22Rv1 (cell line): ENCODE data around the gene CDH15.

ENCODE experiments used
- H3K27ac ChIP-seq: fragments of 450-650 bp; 2 replicates; pipeline ENCODE4 v1.5.1; 2017
- CTCF ChIP-seq: fragments of 450-650 bp; IDR thresholded peaks from 2 replicates; pipeline ENCODE4 v1.5.1; 2017; ENCODE audit warnings: mild to moderate bottlenecking
- ZFX ChIP-seq: fragments of 450-650 bp; IDR thresholded peaks from 2 replicates; pipeline ENCODE4 v1.6.1; 2017; ENCODE audit warnings: antibody characterized with exemption, borderline replicate concordance

CDH15 gene

GRCh38 chr16:89210904-89211515, 39.5 kb downstream of the CDH15 start:
- no peak for TF ChIP-seq CTCF
- no peak for TF ChIP-seq ZFX
- H3K27ac ChIP-seq: no peak overlapping the region

- H3K27ac ChIP-seq: peak overlapping the region; percentile 83
- TF ChIP-seq CTCF (peak; percentile 87), ZFX (no peak)
Measured at GRCh38 chr16:89216315-89217137, 45.0 kb downstream of the CDH15 start.

- TF ChIP-seq ZFX: no peak
- TF ChIP-seq CTCF: no peak
- peak overlapping the region; percentile 83 for H3K27ac ChIP-seq
Measured at GRCh38 chr16:89217138-89217387, 45.5 kb downstream of the CDH15 start.

- TF ChIP-seq ZFX: no peak
- TF ChIP-seq CTCF: no peak
- H3K27ac ChIP-seq: peak within 1 kb of the TSS; percentile 83
Measured at GRCh38 chr16:89217388-89218191, 46.0 kb downstream of the CDH15 start, which contains the start of gene ZNF778. ZNF778 (plus strand) TSS chr16:89217703; CDS start chr16:89221128, 3,425 bp downstream.

GRCh38 chr16:89219365-89219764, 47.8 kb downstream of the CDH15 start:
- H3K27ac ChIP-seq: no peak overlapping the region
- TF ChIP-seq ZFX: no peak

GRCh38 chr16:89221604-89222003, 50.1 kb downstream of the CDH15 start:
- H3K27ac ChIP-seq: no peak overlapping the region
- TF ChIP-seq CTCF (no peak), ZFX (no peak)

GRCh38 chr16:89222931-89223330, 51.4 kb downstream of the CDH15 start:
- no peak overlapping the region for H3K27ac ChIP-seq
- TF ChIP-seq CTCF (no peak), ZFX (no peak)
